ENCODE data around the gene NDOR1.
A peak's percentile ranks its signal among the peaks of the same experiment; 100 is the strongest.
"Not testable (repeated sequence)": the region's sequence is repeated elsewhere in the genome, so short reads cannot be mapped to it uniquely, and the experiment has no call there.

Gene NDOR1

DNA sequence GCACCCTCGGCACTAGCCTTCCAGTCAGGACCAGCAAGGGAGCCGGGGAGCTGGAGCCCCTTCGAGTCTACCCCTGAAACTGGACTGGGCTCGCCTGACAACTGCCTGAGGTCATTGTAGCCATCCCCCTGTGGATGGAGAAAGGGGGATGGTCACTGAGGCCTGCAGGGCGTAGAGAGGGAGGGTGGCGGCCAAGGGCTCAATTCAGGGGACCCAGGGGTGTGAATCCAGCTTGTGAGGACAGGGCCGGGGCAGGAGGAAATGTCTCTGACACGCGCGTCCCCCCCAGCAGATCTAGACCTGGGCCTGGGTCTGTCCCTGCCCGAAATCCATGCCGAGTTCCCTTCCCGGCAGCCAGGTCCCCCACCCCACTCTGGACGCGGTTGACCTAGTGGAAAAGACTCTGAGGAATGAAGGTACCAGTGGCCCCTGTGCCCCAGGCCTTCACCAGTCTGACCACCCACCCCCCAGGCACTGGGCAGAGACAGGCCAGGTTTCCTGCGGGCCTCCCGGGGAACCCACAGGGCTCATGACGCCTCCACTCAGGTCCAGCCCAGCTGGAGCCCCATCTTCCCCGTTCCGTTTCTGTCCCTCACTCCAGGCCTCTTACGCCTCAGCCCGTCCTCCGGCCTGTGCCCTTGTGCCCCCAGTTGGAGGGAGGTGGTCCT lies 26.0 kb downstream of the NDOR1 start:
- no peak for DNase-seq (ENCODE audit: low read depth, low spot score)

DNA sequence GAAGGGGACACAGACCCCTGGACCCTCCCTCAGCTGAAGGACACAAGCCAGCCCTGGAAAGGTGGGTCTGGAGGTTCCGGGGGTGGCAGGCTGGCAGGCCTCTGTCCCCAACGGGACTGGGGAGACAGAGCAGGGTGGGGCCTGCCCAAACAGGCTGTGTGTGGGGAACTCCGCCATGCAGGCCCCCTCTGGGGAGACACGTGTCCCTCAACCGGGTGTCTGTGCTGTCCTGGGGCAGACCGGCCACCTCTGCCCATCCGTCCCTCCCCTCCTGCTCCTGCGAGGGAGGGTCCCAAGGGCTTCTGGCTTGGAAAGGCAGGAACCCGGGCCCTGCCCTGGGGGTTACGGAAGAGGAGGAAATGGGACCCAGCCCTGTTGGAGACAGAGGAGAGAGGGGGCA lies 26.6 kb downstream of the NDOR1 start:
- no peak for DNase-seq (ENCODE audit: low read depth, low spot score)

- no peak for DNase-seq (ENCODE audit: low read depth, low spot score)
Observed at GRCh38 chr9:137232510-137232909, 27.0 kb downstream of the NDOR1 start.

DNA sequence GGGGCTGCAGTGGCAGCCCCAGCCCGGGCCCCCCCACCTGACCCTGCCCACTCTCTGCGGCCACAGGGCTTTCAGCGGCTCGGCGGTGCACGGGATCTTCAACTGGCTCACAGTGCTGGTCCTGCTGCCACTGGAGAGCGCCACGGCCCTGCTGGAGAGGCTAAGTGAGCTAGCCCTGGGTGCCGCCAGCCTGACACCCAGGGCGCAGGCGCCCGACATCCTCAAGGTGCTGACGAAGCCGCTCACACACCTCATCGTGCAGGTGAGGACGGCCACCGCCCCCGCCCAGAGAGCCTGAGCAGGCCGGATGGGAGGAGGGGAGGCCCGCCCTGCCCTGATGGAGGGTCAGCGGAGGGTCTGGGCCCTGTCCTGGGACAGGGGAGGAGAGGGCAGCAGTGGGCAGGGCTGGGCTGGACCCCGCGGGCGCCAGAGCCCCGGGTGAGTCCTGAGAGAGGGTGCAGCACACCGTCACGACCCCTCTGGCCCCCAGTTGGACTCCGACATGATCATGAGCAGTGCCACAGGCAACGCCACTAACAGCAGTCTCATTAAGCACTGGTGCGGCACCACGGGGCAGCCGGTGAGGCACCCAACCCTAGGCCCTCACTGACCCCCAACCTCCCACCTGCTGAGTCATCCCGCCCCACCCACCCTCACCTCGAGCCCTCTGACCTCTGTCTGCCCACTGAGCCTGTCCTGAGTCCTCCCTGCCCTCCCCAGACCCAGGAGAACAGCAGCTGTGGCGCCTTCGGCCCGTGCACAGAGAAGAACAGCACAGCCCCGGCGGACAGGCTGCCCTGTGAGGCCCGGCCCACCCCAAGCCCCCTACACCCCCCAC lies 27.9 kb downstream of the NDOR1 start:
- no peak for DNase-seq (ENCODE audit: low read depth, low spot score)

- DNase-seq (ENCODE audit: low read depth, low spot score): no peak
Observed at GRCh38 chr9:137234055-137234697, 28.7 kb downstream of the NDOR1 start.

DNA sequence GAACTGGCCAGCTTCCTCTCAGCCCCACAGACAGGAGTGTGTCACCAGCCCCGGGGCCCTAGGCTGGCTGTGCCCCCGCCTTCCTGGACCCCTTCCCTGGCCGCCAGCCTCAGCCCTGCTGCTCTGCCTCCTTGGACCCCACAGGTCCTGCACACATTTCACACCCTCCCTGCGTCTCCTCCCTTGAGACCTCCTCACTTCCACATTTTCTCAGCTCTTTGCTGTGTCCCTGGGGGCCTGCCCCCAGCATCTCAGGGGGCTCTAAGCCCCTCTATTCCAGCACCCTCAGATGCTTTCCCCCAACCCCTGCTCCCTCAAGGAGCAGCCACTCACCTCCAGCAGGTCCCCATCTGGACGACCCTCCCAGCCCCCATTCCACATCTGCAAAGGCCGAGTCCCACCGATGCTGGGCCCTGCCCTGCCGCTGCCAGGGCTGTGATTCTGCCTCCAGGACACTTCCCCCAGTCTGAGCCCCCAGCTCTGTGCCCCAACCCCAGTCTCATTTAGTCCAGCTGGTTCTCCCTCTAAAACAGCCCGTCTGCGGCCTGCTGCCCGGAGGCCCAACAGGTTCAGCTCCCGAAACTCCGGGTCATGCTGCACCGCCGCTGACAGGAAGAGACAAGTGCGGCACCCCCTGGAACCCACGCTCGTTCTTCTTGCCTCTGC lies 29.4 kb downstream of the NDOR1 start:
- no peak for DNase-seq (ENCODE audit: low read depth, low spot score)

- DNase-seq (ENCODE audit: low read depth, low spot score): no peak
Observed at GRCh38 chr9:137235424-137236237, 30.1 kb downstream of the NDOR1 start.

DNA sequence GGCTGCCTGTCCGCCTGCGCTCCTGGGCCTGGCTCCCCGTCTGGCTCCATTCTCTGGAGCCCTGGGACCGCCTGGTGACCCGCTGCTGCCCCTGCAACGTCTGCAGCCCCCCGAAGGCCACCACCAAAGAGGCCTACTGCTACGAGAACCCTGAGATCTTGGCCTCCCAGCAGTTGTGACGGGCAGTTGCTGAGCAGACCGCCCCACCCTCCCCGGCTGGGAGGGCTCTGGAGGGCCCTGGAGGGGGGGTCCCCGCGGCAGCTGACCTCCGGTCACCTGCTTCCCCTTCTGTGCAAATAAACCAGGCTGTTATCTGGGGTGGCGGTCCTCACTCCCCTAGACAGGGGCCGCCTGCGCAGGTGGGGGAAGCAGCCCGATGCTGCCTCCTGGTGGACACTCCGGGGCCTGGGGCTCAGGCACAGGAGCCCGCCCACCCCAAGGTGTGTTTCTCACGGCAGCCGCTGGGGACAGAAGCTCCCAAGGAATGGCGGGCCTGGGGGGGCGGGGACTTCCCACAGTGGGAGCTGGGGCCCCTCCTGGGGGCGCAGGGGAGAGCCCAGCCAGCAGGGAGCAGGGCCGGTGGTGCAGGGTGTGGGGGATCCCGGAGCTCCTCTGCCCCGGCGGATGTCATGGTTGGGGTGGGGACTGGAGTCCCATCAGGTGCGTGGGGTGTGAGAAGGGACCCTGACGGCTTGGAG lies 30.9 kb downstream of the NDOR1 start:
- no peak for DNase-seq (ENCODE audit: low read depth, low spot score)

GRCh38 chr9:137236936-137237421 lies 31.5 kb downstream of the NDOR1 start:
- no peak for DNase-seq (ENCODE audit: low read depth, low spot score)

DNA sequence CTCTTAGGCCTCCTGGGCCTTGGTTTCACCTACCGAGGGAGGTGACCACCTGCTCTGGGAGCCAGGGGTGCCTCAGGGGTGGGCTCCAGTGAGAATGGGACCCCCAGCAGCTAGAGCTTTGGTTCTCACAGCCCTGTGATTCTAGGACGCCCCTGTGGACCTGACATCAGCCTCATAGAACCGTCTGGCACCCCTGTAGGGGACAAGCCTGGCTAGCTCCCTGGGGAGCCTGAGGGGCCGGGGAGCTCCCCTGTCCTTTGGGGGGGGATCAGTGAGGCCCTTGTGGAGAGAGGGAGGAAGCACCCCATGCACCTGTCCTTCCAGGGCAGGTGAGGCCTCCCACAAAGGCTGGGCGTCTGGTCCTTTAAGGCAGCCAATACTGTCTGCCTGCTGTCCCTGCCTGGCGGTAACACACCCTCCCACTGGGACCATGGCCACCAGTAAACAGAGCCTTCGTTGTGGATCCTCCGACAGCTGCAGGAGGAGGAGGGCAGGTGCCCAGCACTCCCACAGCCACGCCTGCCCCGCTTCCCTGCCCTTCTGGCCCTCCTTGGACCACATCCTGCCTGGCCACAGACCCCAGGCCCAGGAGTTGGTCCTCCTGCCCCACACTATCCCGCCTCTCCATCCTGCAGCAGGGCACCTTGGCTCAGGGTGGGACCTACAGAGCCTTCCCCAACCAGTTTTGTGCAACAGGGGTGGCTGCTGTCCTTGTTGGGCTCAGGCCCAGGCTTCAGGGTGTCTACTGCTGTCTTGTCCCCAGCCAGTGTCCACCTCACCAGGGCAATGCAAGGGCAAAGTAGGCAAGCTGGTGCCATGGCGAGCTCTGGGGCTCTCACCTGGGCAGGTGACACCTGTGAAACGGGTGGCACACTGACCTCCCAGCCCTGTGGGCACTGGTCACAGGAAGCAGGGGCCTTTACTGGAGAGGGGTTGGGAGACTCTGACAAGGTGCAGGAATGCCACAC lies 32.5 kb downstream of the NDOR1 start:
- no peak for DNase-seq (ENCODE audit: low read depth, low spot score)

DNA sequence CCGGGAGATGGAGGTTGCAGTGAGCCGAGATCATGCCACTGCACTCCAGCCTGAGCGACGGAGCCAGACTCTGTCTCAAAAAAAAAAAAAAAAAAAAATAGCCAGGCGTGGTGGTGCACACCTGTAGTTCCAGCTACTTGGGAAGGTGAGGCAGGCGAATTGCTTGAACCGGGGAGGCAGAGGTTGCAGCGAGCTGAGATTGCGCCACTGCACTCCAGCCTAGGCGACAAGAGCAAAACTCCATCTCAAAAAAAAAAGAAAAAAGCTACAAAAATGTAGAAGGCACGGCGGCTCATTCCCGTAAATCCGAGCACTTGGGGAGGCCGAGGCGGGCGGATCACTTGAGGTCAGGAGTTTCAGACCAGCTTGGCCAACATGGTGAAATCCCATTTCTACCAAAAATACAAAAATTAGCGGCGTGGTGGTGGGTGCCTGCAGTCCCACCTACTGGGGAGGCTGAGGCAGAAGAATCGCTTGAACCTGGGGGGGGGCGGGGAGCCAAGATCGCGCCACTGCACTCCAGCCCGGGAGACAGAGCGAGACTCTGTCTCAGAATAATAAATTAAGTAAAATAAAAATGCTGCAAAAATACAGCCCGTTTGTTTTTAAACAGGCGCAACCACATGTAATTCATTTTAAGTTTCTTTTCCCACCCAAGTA lies 34.2 kb downstream of the NDOR1 start:
- DNase-seq (ENCODE audit: low read depth, low spot score): not testable (repeated sequence)

DNA sequence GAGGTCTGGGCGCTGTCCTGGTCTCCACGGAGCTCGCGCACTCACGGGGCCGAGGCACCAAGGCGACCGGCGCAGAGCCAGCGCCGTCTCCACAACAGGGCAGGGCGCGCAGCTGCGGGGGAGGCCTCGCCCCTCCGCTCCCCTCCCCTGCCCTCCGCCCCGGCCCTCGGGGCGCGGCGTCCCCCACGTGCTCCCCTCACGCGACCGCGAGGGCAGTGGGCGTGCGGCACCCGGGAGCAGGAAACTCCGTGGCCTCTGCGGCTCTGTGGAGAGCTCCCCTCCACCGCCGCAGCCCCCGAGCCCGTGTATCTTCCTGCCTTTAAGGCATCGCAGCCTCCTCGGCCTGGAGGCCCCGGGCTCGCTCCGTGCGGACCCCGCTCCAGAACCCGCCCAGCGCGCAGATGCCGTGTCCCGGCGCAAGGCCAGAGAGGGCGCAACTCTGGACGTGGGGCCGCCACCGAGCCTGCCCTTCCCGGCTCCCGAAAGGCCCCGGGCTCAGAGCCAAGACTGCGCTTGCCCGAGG lies 34.9 kb downstream of the NDOR1 start:
- no peak for DNase-seq (ENCODE audit: low read depth, low spot score)

GRCh38 chr9:137240841-137241489 lies 35.5 kb downstream of the NDOR1 start, which contains the start of gene TUBB4B:
TUBB4B (plus strand) TSS chr9:137241287; CDS start chr9:137241361, 74 bp downstream.
- peak; percentile 100 for DNase-seq (ENCODE audit: low read depth, low spot score)

DNA sequence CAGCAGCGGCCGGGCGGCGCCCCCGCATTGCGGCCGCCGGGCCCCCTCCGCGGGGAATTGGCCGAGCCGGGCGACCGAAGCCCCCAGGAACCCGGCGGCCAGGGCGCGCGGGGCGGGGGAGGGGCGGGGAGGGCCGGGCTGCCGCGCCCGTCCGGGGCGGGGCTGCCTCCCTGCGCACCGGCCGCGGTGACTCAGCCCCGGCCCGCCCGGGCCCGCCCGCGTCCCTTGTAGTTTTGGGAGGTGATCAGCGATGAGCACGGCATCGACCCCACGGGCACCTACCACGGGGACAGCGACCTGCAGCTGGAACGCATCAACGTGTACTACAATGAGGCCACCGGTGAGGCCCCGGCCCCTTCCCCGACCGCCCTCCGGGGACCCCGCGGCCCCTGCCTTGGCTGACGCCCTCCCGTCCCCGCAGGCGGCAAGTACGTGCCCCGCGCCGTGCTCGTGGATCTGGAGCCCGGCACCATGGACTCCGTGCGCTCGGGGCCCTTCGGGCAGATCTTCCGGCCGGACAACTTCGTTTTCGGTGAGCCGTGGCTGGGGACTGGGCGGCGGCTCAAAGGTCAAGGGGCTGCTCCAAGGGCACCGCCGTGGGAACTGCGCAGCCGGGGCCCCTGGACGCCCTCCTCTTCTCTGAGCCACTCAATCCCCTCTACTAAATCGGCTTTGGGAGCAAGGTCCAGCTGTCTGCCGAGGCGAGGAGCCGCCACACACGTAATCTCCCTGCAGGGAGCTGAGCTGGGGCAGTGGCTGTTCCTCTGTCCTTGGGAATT lies 36.2 kb downstream of the NDOR1 start:
- no peak for DNase-seq (ENCODE audit: low read depth, low spot score)

GRCh38 chr9:137242269-137243203 lies 37.0 kb downstream of the NDOR1 start:
- no peak for DNase-seq (ENCODE audit: low read depth, low spot score)

- not testable (repeated sequence) for DNase-seq (ENCODE audit: low read depth, low spot score)
Observed at GRCh38 chr9:137243266-137243625, 37.7 kb downstream of the NDOR1 start.
